VCaP (cell line): ENCODE data around the gene ABHD16B.

Experiments
- H3K27ac ChIP-seq: fragments of 450-650 bp; 2 replicates; pipeline ENCODE4 v1.5.1; 2017
- CTCF ChIP-seq: fragments of 450-650 bp; conservative IDR thresholded peaks from 2 replicates; pipeline ENCODE4 v1.5.1; 2017; ENCODE audit warnings: mild to moderate bottlenecking, moderate library complexity

The ABHD16B gene

DNA sequence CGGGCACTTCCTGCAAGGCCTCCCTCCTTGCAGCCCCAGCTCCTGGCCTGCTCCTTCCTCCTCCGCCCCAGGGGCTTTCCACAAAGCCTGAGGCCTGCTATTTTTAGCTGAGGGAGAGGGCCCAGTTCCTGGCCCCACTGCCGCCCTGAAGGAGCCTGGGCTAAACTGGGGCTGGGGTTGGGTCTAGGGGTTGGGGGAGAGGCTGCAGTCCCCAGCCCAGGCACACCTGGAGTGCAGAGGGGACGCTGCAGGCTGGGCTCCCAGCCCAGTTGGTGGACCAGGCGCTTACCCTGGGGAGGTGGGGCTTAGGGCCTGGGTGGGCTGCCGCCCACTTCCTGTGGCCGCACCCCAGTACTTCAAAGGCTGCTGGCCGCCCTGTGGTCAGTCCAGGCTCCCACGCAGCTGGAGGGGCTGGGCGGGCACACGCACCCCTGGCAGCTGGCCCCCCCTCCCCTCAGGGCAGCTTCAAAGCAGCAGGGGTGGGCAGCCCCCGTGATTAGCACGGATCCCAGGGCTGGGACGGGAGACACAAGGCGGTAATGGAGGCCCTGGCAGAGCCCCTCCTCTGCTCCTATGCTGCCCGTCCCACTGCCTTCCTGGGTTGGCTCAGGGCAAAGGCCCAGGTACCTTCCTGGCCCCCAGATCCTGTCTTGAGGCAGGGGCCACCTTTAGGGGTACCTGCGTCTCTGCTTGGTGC, 7.1 kb upstream of the ABHD16B start:
- no peak for TF ChIP-seq CTCF
- H3K27ac ChIP-seq: no peak overlapping the region

- no peak overlapping the region for H3K27ac ChIP-seq
- TF ChIP-seq CTCF: no peak
Measured at GRCh38 chr20:63854766-63855362, 6.4 kb upstream of the ABHD16B start.

DNA sequence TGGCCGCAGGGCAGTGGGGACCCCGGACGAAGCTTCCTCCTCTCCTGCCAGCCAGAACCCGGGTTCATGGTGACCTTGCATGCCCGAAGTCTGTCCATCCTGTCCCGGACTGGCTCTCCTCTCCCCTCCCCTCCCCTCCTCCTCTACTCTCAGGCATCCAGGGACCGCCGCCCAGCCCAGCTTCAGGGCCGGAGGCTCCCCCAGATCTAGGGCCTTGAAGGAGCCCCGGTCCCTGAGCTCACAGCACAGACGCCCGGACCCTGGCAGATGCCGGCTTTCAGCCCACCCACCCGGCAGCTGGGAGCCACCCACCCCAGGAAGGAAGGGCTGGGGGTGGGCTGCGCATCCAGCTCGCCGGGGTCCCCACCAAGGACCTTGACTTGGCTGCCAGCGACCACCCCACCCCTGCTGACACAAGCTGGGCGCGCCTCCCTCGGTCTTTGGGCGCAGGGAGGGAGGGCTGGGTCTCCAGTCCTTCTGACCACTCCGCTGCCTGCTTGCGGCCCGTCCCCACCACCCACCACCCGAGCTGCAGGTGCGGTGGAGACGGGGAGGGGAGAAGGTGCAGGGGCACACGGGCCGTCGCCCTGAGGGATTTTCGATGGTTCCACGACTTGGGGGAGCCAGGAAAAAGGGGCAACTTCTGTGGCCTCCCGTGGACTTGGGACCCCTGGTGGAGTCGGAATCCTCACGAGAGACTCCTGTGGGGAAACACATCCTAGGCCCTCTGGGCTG, 5.8 kb upstream of the ABHD16B start:
- TF ChIP-seq CTCF: no peak
- H3K27ac ChIP-seq: no peak overlapping the region

- no peak for TF ChIP-seq CTCF
- H3K27ac ChIP-seq: no peak overlapping the region
Measured at GRCh38 chr20:63856098-63856511, 5.2 kb upstream of the ABHD16B start.

- TF ChIP-seq CTCF: no peak
- H3K27ac ChIP-seq: no peak overlapping the region
Measured at GRCh38 chr20:63857764-63858392, 3.4 kb upstream of the ABHD16B start.

GRCh38 chr20:63858393-63859165, 2.7 kb upstream of the ABHD16B start:
- peak; percentile 26 for TF ChIP-seq CTCF

More at GRCh38 chr20:63858393-63859165, 2.7 kb upstream of the ABHD16B start:
- H3K27ac ChIP-seq: no peak overlapping the region
